Endothelial cell of umbilical vein (primary cell): ENCODE results near the gene RAB10.

Source experiments
- EZH2 ChIP-seq: IDR thresholded peaks from 2 replicates; pipeline ENCODE4 v1.6.1; 2012; ENCODE audit warnings: borderline replicate concordance, low read depth, mild to moderate bottlenecking, moderate library complexity, low read length, inconsistent platforms; ENCODE audit not compliant: severe bottlenecking
- FOS ChIP-seq: IDR thresholded peaks from 2 replicates; pipeline ENCODE4 v1.6.1; 2011; ENCODE audit warnings: mild to moderate bottlenecking, low read length, moderate library complexity, borderline replicate concordance; ENCODE audit not compliant: insufficient read depth
- JUN ChIP-seq: IDR thresholded peaks from 2 replicates; pipeline ENCODE4 v1.6.1; 2011; ENCODE audit warnings: borderline replicate concordance, low read depth; ENCODE audit not compliant: insufficient read length, insufficient read depth
- MAX ChIP-seq: IDR thresholded peaks from 2 replicates; pipeline ENCODE4 v1.6.1; 2011; ENCODE audit not compliant: insufficient read depth, insufficient read length
- POLR2A ChIP-seq: IDR thresholded peaks from 2 replicates; pipeline ENCODE4 v1.6.1; 2012; ENCODE audit warnings: low read depth, mild to moderate bottlenecking, control low read depth, low read length
- POLR2AphosphoS5 ChIP-seq: IDR thresholded peaks from 2 replicates; pipeline ENCODE4 v1.6.1; 2012; ENCODE audit warnings: low read depth, mild to moderate bottlenecking, control low read depth, low read length, moderate library complexity; ENCODE audit not compliant: insufficient read depth
- TF ChIP-seq, protein P1 (sequence below), 2 donors: IDR thresholded peaks; 1 replicate in 1 of 2; 2 replicates in 1 of 2; pipeline ENCODE4 v1.5.1; 2011; ENCODE audit warnings: low read length in 2 of 2, mild to moderate bottlenecking in 2 of 2, moderate library complexity in 2 of 2, control low read depth in 1 of 2, inconsistent platforms in 1 of 2, low read depth in 1 of 2; ENCODE audit not compliant: insufficient read depth in 1 of 2; ENCODE audit errors: extremely low read depth in 1 of 2

DNA sequence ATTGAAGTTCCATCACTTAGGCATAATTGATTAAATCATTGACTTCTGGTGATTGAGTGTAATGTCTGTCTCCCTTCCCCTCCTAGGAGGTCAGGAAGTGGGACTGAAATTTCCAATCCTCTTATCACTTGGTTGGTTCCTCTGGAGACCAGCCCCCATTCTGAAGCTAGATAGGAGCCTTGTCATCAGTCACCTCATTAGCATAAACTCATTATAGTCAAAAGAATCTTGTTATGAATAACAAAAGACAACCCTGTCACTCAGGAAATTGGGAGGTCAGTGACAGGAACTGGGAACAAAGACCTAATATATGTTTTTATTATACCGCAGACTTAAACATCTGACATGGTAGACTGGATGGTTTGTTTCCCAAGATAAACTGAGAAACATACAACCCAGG lies 78.3 kb downstream of the RAB10 start:
- TF ChIP-seq, protein P1, sequence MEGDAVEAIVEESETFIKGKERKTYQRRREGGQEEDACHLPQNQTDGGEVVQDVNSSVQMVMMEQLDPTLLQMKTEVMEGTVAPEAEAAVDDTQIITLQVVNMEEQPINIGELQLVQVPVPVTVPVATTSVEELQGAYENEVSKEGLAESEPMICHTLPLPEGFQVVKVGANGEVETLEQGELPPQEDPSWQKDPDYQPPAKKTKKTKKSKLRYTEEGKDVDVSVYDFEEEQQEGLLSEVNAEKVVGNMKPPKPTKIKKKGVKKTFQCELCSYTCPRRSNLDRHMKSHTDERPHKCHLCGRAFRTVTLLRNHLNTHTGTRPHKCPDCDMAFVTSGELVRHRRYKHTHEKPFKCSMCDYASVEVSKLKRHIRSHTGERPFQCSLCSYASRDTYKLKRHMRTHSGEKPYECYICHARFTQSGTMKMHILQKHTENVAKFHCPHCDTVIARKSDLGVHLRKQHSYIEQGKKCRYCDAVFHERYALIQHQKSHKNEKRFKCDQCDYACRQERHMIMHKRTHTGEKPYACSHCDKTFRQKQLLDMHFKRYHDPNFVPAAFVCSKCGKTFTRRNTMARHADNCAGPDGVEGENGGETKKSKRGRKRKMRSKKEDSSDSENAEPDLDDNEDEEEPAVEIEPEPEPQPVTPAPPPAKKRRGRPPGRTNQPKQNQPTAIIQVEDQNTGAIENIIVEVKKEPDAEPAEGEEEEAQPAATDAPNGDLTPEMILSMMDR (IDR thresholded peaks at IDR 0.05; ENCODE audit: extremely low read depth in 1 of 2, insufficient read depth in 1 of 2, low read depth in 1 of 2, low read length in 2 of 2) = no peak
- TF ChIP-seq POLR2AphosphoS5 (no peak), EZH2 (no peak), POLR2A (no peak), JUN (no peak), FOS (no peak), MAX (no peak)
